Astrocyte of the spinal cord (primary cell): ENCODE data around the gene PADI4.
"Not testable (repeated sequence)": the region's sequence is repeated elsewhere in the genome, so short reads cannot be mapped to it uniquely, and the experiment has no call there.

Experiments used
- DNase-seq: peaks from one replicate; pipeline ENCODE4 v3.0.0; 2011; ENCODE audit warnings: low read depth, low spot score
- H3K4me3 ChIP-seq: 2 replicates; pipeline ENCODE4 v1.5.1; 2011; ENCODE audit warnings: low read depth, mild to moderate bottlenecking, low read length, moderate library complexity
- CTCF ChIP-seq: IDR thresholded peaks from 2 replicates; pipeline ENCODE4 v1.5.1; 2012; ENCODE audit warnings: low read depth, mild to moderate bottlenecking, low read length, inconsistent platforms
- in situ Hi-C: cut with HindIII; loops from 2 replicates; pipeline ENCODE4 v1.10.0; 2017; ENCODE audit warnings: low sequenced_read_pairs

The PADI4 gene

GRCh38 chr1:17316704-17317103 lies 8.7 kb downstream of the PADI4 start:
- TF ChIP-seq CTCF = no peak
- in situ Hi-C loops = no loop called here
- no peak for DNase-seq
- H3K4me3 ChIP-seq = no peak overlapping the region

GRCh38 chr1:17318262-17318661 lies 10.3 kb downstream of the PADI4 start:
- no peak overlapping the region for H3K4me3 ChIP-seq
- no peak for TF ChIP-seq CTCF
- in situ Hi-C loops = no loop called here
- DNase-seq = no peak

GRCh38 chr1:17319561-17320350 lies 11.8 kb downstream of the PADI4 start:
- in situ Hi-C loops = no loop called here
- no peak for TF ChIP-seq CTCF
- no peak for DNase-seq
- H3K4me3 ChIP-seq = no peak overlapping the region

- in situ Hi-C loops, H3K4me3 ChIP-seq, DNase-seq: not testable (repeated sequence)
Observed at GRCh38 chr1:17321857-17322390, 13.9 kb downstream of the PADI4 start.

GRCh38 chr1:17328855-17329254 lies 20.9 kb downstream of the PADI4 start:
- no peak for TF ChIP-seq CTCF
- no peak for DNase-seq
- in situ Hi-C loops = no loop called here
- H3K4me3 ChIP-seq = no peak overlapping the region

- in situ Hi-C loops = no loop called here
- DNase-seq = no peak
- no peak for TF ChIP-seq CTCF
- H3K4me3 ChIP-seq = no peak overlapping the region
Observed at GRCh38 chr1:17329610-17330009, 21.6 kb downstream of the PADI4 start.

GRCh38 chr1:17330856-17331255 lies 22.9 kb downstream of the PADI4 start:
- TF ChIP-seq CTCF = no peak
- no peak overlapping the region for H3K4me3 ChIP-seq
- DNase-seq = no peak
- in situ Hi-C loops = no loop called here
